ENCODE data around the gene RADX. TPM values are rescaled to one million over a fixed set of nuclear protein-coding genes. Genes with fewer than 3 reads are reported as not detected.
"Not testable (repeated sequence)": the region's sequence is repeated elsewhere in the genome, so short reads cannot be mapped to it uniquely, and the experiment has no call there.

Gene RADX
- total RNA-seq, 3 donors from 2014 or later, result 4.3 to 5.2 (median 4.3) TPM

GRCh38 chrX:106626789-106627188 is 15.0 kb downstream of the RADX start:
- no peak overlapping the region for H3K4me3 Mint-ChIP-seq
- no peak for DNase-seq
- H3K9me3 Mint-ChIP-seq, result no peaks in the 10 kb centered on the region
- no peak for ATAC-seq
- no peaks in the 10 kb centered on the region for H3K4me1 Mint-ChIP-seq (ENCODE audit: low read depth)
- H3K36me3 Mint-ChIP-seq (ENCODE audit: insufficient read depth), result peaks cover 3% of the 10 kb centered on the region
- H3K27me3 Mint-ChIP-seq (ENCODE audit: low read depth), result no peaks in the 10 kb centered on the region

GRCh38 chrX:106631615-106632014 is 19.8 kb downstream of the RADX start:
- peaks cover 5% of the 10 kb centered on the region for H3K36me3 Mint-ChIP-seq (ENCODE audit: insufficient read depth)
- no peak overlapping the region for H3K4me3 Mint-ChIP-seq
- no peak for ATAC-seq
- H3K27me3 Mint-ChIP-seq (ENCODE audit: low read depth), result no peaks in the 10 kb centered on the region
- DNase-seq, result no peak
- H3K4me1 Mint-ChIP-seq (ENCODE audit: low read depth), result no peaks in the 10 kb centered on the region
- H3K9me3 Mint-ChIP-seq, result no peaks in the 10 kb centered on the region

GRCh38 chrX:106649523-106650428 is 38.0 kb downstream of the RADX start:
- DNase-seq, result no peak
- no peaks in the 10 kb centered on the region for H3K27me3 Mint-ChIP-seq (ENCODE audit: low read depth)
- H3K9me3 Mint-ChIP-seq, result no peaks in the 10 kb centered on the region
- ATAC-seq, result no peak
- H3K36me3 Mint-ChIP-seq (ENCODE audit: insufficient read depth), result peaks cover 17% of the 10 kb centered on the region
- H3K4me1 Mint-ChIP-seq (ENCODE audit: low read depth), result peaks cover 8% of the 10 kb centered on the region
- no peak overlapping the region for H3K4me3 Mint-ChIP-seq

GRCh38 chrX:106653625-106654024 is 41.8 kb downstream of the RADX start:
- H3K9me3 Mint-ChIP-seq; ATAC-seq; H3K27me3 Mint-ChIP-seq (ENCODE audit: low read depth); H3K4me1 Mint-ChIP-seq (ENCODE audit: low read depth); DNase-seq; H3K4me3 Mint-ChIP-seq: not testable (repeated sequence)
- H3K36me3 Mint-ChIP-seq (ENCODE audit: insufficient read depth), result peaks cover 13% of the 10 kb centered on the region

- Mint-ChIP-seq H3K9me3 (no peaks in the 10 kb centered on the region), H3K27me3 (ENCODE audit: low read depth) (no peaks in the 10 kb centered on the region), H3K4me1 (ENCODE audit: low read depth) (no peaks in the 10 kb centered on the region), H3K4me3 (no peak overlapping the region), H3K36me3 (ENCODE audit: insufficient read depth) (peaks cover 13% of the 10 kb centered on the region)
- ATAC-seq (no peak), DNase-seq (no peak)
Measured at GRCh38 chrX:106670631-106671030, 58.9 kb downstream of the RADX start.

- Mint-ChIP-seq H3K9me3 (no peaks in the 10 kb centered on the region), H3K4me3 (no peak overlapping the region), H3K4me1 (ENCODE audit: low read depth) (no peaks in the 10 kb centered on the region), H3K36me3 (ENCODE audit: insufficient read depth) (peaks cover 9% of the 10 kb centered on the region), H3K27me3 (ENCODE audit: low read depth) (no peaks in the 10 kb centered on the region)
- ATAC-seq, result no peak
- no peak for DNase-seq
Measured at GRCh38 chrX:106672527-106672926, 60.7 kb downstream of the RADX start.

- no peaks in the 10 kb centered on the region for H3K9me3 Mint-ChIP-seq
- no peak overlapping the region for H3K4me3 Mint-ChIP-seq
- DNase-seq, result no peak
- H3K4me1 Mint-ChIP-seq (ENCODE audit: low read depth), result no peaks in the 10 kb centered on the region
- H3K36me3 Mint-ChIP-seq (ENCODE audit: insufficient read depth), result peaks cover 2% of the 10 kb centered on the region
- ATAC-seq, result no peak
- no peaks in the 10 kb centered on the region for H3K27me3 Mint-ChIP-seq (ENCODE audit: low read depth)
Measured at GRCh38 chrX:106680716-106681115, 68.9 kb downstream of the RADX start.

GRCh38 chrX:106684207-106684606 is 72.4 kb downstream of the RADX start:
- Mint-ChIP-seq H3K4me3 (no peak overlapping the region), H3K36me3 (ENCODE audit: insufficient read depth) (peaks cover 2% of the 10 kb centered on the region), H3K9me3 (peaks cover 3% of the 10 kb centered on the region), H3K4me1 (ENCODE audit: low read depth) (no peaks in the 10 kb centered on the region), H3K27me3 (ENCODE audit: low read depth) (no peaks in the 10 kb centered on the region)
- ATAC-seq (no peak), DNase-seq (no peak)

- H3K9me3 Mint-ChIP-seq, result no peaks in the 10 kb centered on the region
Measured at GRCh38 chrX:106692425-106693065, 80.8 kb downstream of the RADX start.

GRCh38 chrX:106696502-106696901 is 84.7 kb downstream of the RADX start:
- Mint-ChIP-seq H3K4me1 (ENCODE audit: low read depth) (no peaks in the 10 kb centered on the region), H3K27me3 (ENCODE audit: low read depth) (peaks cover 6% of the 10 kb centered on the region), H3K9me3 (no peaks in the 10 kb centered on the region), H3K36me3 (ENCODE audit: insufficient read depth) (no peaks in the 10 kb centered on the region), H3K4me3 (no peak overlapping the region)
- DNase-seq, result no peak
- no peak for ATAC-seq

More at GRCh38 chrX:106692425-106693065, 80.8 kb downstream of the RADX start:
- Mint-ChIP-seq H3K36me3 (ENCODE audit: insufficient read depth) (no peaks in the 10 kb centered on the region), H3K4me1 (ENCODE audit: low read depth) (no peaks in the 10 kb centered on the region), H3K27me3 (ENCODE audit: low read depth) (peaks cover 4% of the 10 kb centered on the region), H3K4me3 (no peak overlapping the region)
- ATAC-seq (no peak), DNase-seq (no peak)

GRCh38 chrX:106698693-106699092 is 86.9 kb downstream of the RADX start:
- no peaks in the 10 kb centered on the region for H3K36me3 Mint-ChIP-seq (ENCODE audit: insufficient read depth)
- H3K9me3 Mint-ChIP-seq, result no peaks in the 10 kb centered on the region
- H3K4me3 Mint-ChIP-seq, result no peak overlapping the region
- H3K4me1 Mint-ChIP-seq (ENCODE audit: low read depth), result no peaks in the 10 kb centered on the region
- H3K27me3 Mint-ChIP-seq (ENCODE audit: low read depth), result peaks cover 2% of the 10 kb centered on the region
- DNase-seq (no peak), ATAC-seq (no peak)

- Mint-ChIP-seq H3K9me3 (no peaks in the 10 kb centered on the region), H3K36me3 (ENCODE audit: insufficient read depth) (no peaks in the 10 kb centered on the region), H3K4me1 (ENCODE audit: low read depth) (no peaks in the 10 kb centered on the region), H3K27me3 (ENCODE audit: low read depth) (peaks cover 2% of the 10 kb centered on the region), H3K4me3 (no peak overlapping the region)
- no peak for DNase-seq
- no peak for ATAC-seq
Measured at GRCh38 chrX:106702636-106703035, 90.9 kb downstream of the RADX start.

- no peaks in the 10 kb centered on the region for H3K9me3 Mint-ChIP-seq
- DNase-seq (no peak), ATAC-seq (no peak)
- H3K27me3 Mint-ChIP-seq (ENCODE audit: low read depth), result no peaks in the 10 kb centered on the region
- no peaks in the 10 kb centered on the region for H3K36me3 Mint-ChIP-seq (ENCODE audit: insufficient read depth)
- H3K4me3 Mint-ChIP-seq, result no peak overlapping the region
- no peaks in the 10 kb centered on the region for H3K4me1 Mint-ChIP-seq (ENCODE audit: low read depth)
Measured at GRCh38 chrX:106706466-106706865, 94.7 kb downstream of the RADX start.

GRCh38 chrX:106707771-106708454 is 96.1 kb downstream of the RADX start:
- ATAC-seq (peak; percentile 92 to 96), DNase-seq (no peak)
- Mint-ChIP-seq H3K4me1 (ENCODE audit: low read depth) (no peaks in the 10 kb centered on the region), H3K4me3 (no peak overlapping the region), H3K36me3 (ENCODE audit: insufficient read depth) (no peaks in the 10 kb centered on the region), H3K9me3 (no peaks in the 10 kb centered on the region), H3K27me3 (ENCODE audit: low read depth) (no peaks in the 10 kb centered on the region)
